Measurements from ENCODE around the gene GMPS. TPM values are rescaled to one million over a fixed set of nuclear protein-coding genes. Genes with fewer than 3 reads are reported as not detected.

Gene GMPS
- 69.5 and 86.1 TPM in 2 replicates for total RNA-seq (2014; rRNA removed; shearing (Covaris generic))

DNA sequence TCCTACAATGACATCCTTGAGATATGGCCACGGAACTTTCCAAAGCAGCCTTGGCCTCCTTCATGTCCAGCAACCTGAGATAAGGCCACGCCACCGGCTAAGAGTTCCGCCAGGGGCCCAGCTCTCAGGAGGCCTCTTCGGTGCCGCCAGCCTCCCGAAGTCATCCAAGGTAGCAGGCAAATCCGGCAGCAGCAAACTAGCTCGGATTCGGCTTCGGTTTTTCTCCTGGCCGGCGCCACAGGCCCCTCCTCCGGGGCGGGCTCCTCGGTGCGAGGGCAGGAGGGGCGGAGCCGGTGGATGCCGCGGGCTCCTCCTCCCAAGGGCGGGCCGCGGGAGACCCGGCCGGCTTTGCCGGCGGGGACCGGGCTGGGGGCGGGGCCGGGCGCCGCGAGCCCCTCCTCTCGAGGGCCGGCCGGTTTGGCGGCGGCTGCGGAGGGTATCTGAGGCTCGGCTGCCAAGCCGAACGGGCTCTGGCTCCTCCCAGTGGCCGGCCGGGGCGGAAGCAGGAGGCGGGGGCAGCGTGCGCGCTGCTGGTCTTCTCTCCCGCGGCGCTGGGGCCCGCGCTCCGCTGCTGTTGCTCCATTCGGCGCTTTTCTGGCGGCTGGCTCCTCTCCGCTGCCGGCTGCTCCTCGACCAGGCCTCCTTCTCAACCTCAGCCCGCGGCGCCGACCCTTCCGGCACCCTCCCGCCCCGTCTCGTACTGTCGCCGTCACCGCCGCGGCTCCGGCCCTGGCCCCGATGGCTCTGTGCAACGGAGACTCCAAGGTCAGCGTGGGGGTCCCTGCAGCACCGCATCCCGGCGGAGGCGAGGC, at the start of gene GMPS:
Gene GMPS, plus strand, starts transcription at position 518 of the 812 bp plus-strand sequence. Its CDS starts 221 bp downstream, at position 739.

DNA sequence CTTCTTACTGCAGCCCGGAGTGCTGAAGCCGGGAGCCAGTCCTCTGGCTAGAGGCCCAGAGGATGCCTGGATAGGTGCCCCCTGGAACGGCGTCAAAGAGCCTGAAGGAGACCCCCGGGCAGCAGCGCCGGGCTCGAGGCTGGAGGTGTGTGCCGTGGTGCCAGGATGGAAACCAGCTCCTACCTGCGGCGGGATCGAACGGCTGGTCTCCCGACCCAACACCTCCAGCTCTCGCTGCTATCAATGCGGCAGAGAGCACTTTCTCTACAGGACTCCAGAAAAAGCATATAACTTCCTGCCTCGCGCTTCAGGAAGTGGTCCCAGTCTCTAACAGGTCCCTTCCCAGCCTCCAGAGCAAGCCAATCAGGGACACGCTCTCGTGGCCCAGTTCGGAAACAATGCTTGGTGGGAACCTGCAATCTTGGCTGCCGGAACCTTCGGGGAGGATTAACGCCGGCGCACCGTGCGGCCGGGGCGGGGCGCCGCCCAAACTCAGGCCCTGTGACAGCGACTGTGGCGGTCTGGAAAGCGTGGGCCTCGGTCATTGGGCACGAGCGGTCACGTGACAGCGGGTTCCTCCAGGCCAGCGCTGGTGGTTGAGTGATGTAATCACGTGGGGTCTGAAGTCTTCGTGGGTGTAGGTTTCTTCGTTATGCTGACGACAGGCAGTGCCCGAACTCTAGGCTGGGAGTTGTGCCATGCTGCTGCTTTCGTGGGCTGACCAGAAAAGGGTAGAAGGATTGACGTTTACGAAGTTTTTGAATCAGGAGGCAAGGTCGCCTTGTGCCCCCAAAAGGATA, 16.1 kb upstream of the GMPS start, which contains the start of gene SLC33A1:
Gene SLC33A1, minus strand, starts transcription at position 287 of the 800 bp plus-strand sequence. CDS start 430 bp downstream, outside the sequence.

Other genes with a start within 250 kb of the GMPS start
- 0.29 and 0.75 TPM in 2 replicates for gene PLCH1, start 125.6 kb upstream of the GMPS start, total RNA-seq (2014; rRNA removed; shearing (Covaris generic))
- gene C3orf33, start 64.4 kb upstream of the GMPS start, total RNA-seq (2014; rRNA removed; shearing (Covaris generic)), result 3.5 and 5.0 TPM in 2 replicates
- 20.1 and 20.8 TPM in 2 replicates for gene SLC33A1, start 16.2 kb upstream of the GMPS start, total RNA-seq (2014; rRNA removed; shearing (Covaris generic))
- 0.41 and 1.3 TPM in 2 replicates for gene KCNAB1, start 249.9 kb downstream of the GMPS start, total RNA-seq (2014; rRNA removed; shearing (Covaris generic))